DOHH2 (cell line): ENCODE data around the gene CSGALNACT2.

Experiments used
- H3F3A ChIP-seq: fragments of 200-600 bp; sonication (generic), shearing (Covaris generic); 2 replicates; pipeline ENCODE4 v1.6.0; 2016; ENCODE audit warnings: antibody characterized with exemption, mild to moderate bottlenecking; ENCODE audit not compliant: control insufficient read depth, insufficient read depth
- H3K27ac ChIP-seq: fragments of 200-600 bp; sonication (generic); 2 replicates; pipeline ENCODE4 v1.5.1; 2014; ENCODE audit warnings: low read depth, mild to moderate bottlenecking, low read length, moderate library complexity
- H3K27me3 ChIP-seq: fragments of 200-600 bp; sonication (generic); 2 replicates; pipeline ENCODE4 v1.6.1; 2014; ENCODE audit warnings: mild to moderate bottlenecking, low read length, mixed read lengths; ENCODE audit not compliant: control insufficient read depth
- H3K36me3 ChIP-seq: fragments of 200-600 bp; sonication (generic); 2 replicates; pipeline ENCODE4 v1.6.1; 2014; ENCODE audit warnings: mild to moderate bottlenecking, low read length, moderate library complexity, mixed read lengths; ENCODE audit not compliant: control insufficient read depth
- H3K4me1 ChIP-seq: fragments of 200-600 bp; sonication (generic); 2 replicates; pipeline ENCODE4 v1.6.1; 2014; ENCODE audit warnings: mild to moderate bottlenecking, low read length, mixed read lengths; ENCODE audit not compliant: control insufficient read depth
- H3K4me2 ChIP-seq: fragments of 200-600 bp; sonication (generic); 2 replicates; pipeline ENCODE4 v1.6.0; 2014; ENCODE audit warnings: mild to moderate bottlenecking, low read length, moderate library complexity
- H3K4me3 ChIP-seq: fragments of 200-600 bp; sonication (generic); 2 replicates; pipeline ENCODE4 v1.5.1; 2014; ENCODE audit warnings: mild to moderate bottlenecking, low read length, mixed read lengths
- H3K79me2 ChIP-seq: fragments of 200-600 bp; sonication (generic); 2 replicates; pipeline ENCODE4 v1.6.1; 2014; ENCODE audit warnings: mild to moderate bottlenecking, low read length, mixed read lengths; ENCODE audit not compliant: control insufficient read depth
- H3K9me2 ChIP-seq: fragments of 200-600 bp; sonication (generic); replicated peaks from 2 replicates; pipeline ENCODE4 v1.6.1; 2014; ENCODE audit warnings: mild to moderate bottlenecking, low read length, mixed read lengths; ENCODE audit not compliant: control insufficient read depth
- H3K9me3 ChIP-seq: fragments of 200-600 bp; sonication (generic); 2 replicates; pipeline ENCODE4 v1.6.1; 2014; ENCODE audit warnings: antibody characterized with exemption, low read length, mixed read lengths; ENCODE audit not compliant: control insufficient read depth, insufficient read depth
- H4K20me1 ChIP-seq: fragments of 200-600 bp; sonication (generic); 2 replicates; pipeline ENCODE4 v1.6.0; 2014; ENCODE audit warnings: low read depth, mild to moderate bottlenecking, antibody characterized with exemption, low read length, moderate library complexity; ENCODE audit not compliant: control insufficient read depth, insufficient read depth
- CTCF ChIP-seq: fragments of 200-600 bp; sonication (generic); IDR thresholded peaks from one replicate; pipeline ENCODE4 v1.5.1; 2014; ENCODE audit warnings: antibody characterized with exemption, mild to moderate bottlenecking, low read depth, low read length; ENCODE audit not compliant: poor library complexity, severe bottlenecking
- EZH2phosphoT487 ChIP-seq: fragments of 200-600 bp; sonication (generic); IDR thresholded peaks from 2 replicates; pipeline ENCODE4 v1.6.1; 2017; ENCODE audit warnings: borderline replicate concordance, mild to moderate bottlenecking, antibody characterized with exemption, low read length, moderate library complexity, mixed read lengths

CSGALNACT2 gene, protein sequence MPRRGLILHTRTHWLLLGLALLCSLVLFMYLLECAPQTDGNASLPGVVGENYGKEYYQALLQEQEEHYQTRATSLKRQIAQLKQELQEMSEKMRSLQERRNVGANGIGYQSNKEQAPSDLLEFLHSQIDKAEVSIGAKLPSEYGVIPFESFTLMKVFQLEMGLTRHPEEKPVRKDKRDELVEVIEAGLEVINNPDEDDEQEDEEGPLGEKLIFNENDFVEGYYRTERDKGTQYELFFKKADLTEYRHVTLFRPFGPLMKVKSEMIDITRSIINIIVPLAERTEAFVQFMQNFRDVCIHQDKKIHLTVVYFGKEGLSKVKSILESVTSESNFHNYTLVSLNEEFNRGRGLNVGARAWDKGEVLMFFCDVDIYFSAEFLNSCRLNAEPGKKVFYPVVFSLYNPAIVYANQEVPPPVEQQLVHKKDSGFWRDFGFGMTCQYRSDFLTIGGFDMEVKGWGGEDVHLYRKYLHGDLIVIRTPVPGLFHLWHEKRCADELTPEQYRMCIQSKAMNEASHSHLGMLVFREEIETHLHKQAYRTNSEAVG

DNA sequence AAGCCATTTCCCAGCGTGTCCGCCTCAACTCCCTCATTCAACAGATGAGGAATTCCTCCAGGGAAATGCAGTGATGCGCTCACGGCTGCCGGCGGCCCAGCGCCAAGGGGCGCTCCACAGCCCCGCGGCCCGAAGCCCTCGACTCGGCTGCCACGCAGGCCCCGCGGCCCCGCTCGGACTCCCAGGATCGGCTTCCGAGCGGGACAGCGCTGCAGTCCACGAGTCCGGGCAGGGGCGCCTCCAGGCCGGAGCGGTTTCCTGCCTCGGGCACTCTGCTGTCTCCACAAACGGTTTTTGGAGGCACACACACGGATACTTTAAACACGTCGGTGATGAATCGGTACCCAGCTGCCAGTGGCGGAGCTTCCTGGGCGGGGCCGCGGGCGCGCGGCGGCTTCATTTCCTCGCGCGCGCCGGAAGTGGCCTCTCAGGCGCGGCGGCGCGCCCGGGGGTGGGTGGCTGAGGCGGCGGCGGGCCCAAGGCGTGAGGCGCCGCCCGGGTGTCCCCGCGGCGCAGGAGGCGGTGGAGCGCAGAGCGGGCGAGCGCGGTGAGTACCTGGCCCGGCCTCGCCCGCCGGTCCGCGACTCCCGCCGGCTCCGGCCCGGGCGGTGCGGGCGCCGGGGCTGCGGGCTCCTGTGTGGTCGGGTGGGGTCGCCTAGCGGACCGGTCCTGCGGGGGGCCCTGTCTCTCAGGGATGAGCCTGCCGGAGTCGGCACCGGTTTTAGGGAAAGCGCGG lies at the start of gene CSGALNACT2:
CSGALNACT2 (plus strand) TSS at position 425 of the 736 bp plus-strand sequence. CDS start 16,705 bp downstream, outside the sequence.
- no peaks in the 10 kb centered on the region for H3K9me2 ChIP-seq
- H3K27ac ChIP-seq, result peak within 1 kb of the TSS; percentile 66
- H3K79me2 ChIP-seq, result peaks cover 54% of the 10 kb centered on the region
- peaks cover 3% of the 10 kb centered on the region; the same call in 1 of the 2 replicates for H3K36me3 ChIP-seq
- TF ChIP-seq EZH2phosphoT487, result no peak
- TF ChIP-seq CTCF, result no peak
- no peaks in the 10 kb centered on the region for H3K27me3 ChIP-seq
- peaks cover 66% of the 10 kb centered on the region for H3K4me1 ChIP-seq
- H4K20me1 ChIP-seq, result 0 out of 2 replicates have a peak, but pooled peaks cover 5% of the 10 kb centered on the region
- H3F3A ChIP-seq, result 0 out of 2 replicates have a peak, but pooled peaks cover 2% of the 10 kb centered on the region
- no peaks in the 10 kb centered on the region for H3K9me3 ChIP-seq
- H3K4me3 ChIP-seq, result peak within 1 kb of the TSS; percentile 94
- H3K4me2 ChIP-seq, result peak within 1 kb of the TSS; percentile 88

- peaks cover 8% of the 10 kb centered on the region for H3K4me1 ChIP-seq
- no peaks in the 10 kb centered on the region for H3K9me3 ChIP-seq
- H3K27ac ChIP-seq, result no peak overlapping the region
- H3F3A ChIP-seq, result no peaks in the 10 kb centered on the region
- H3K36me3 ChIP-seq, result no peaks in the 10 kb centered on the region
- no peaks in the 10 kb centered on the region for H3K79me2 ChIP-seq
- TF ChIP-seq CTCF (no peak), EZH2phosphoT487 (no peak)
- H4K20me1 ChIP-seq, result no peaks in the 10 kb centered on the region
- H3K27me3 ChIP-seq, result no peaks in the 10 kb centered on the region
- no peaks in the 10 kb centered on the region for H3K9me2 ChIP-seq
- H3K4me3 ChIP-seq, result no peak overlapping the region
- no peak overlapping the region for H3K4me2 ChIP-seq
Measured at GRCh38 chr10:43089519-43089918, 48.7 kb upstream of the CSGALNACT2 start.

GRCh38 chr10:43090188-43090587 lies 48.1 kb upstream of the CSGALNACT2 start:
- no peaks in the 10 kb centered on the region for H3K9me3 ChIP-seq
- no peaks in the 10 kb centered on the region for H3F3A ChIP-seq
- no peaks in the 10 kb centered on the region for H3K9me2 ChIP-seq
- H3K27me3 ChIP-seq, result no peaks in the 10 kb centered on the region
- H3K27ac ChIP-seq, result no peak overlapping the region
- peaks cover 8% of the 10 kb centered on the region for H3K4me1 ChIP-seq
- H3K79me2 ChIP-seq, result no peaks in the 10 kb centered on the region
- no peak overlapping the region for H3K4me2 ChIP-seq
- TF ChIP-seq CTCF (no peak), EZH2phosphoT487 (no peak)
- H3K4me3 ChIP-seq, result no peak overlapping the region
- no peaks in the 10 kb centered on the region for H4K20me1 ChIP-seq
- no peaks in the 10 kb centered on the region for H3K36me3 ChIP-seq
